K562 (cell line): ENCODE measurements around the gene TUT1. TPM values are rescaled to one million over a fixed set of nuclear protein-coding genes. Genes with fewer than 3 reads are reported as not detected.
A peak's percentile ranks its signal among the peaks of the same experiment; 100 is the strongest.

Experiments used
- ARID1B ChIP-seq: fragments of 450-650 bp; IDR thresholded peaks from 2 replicates; pipeline ENCODE4 v1.6.1; 2016; ENCODE audit warnings: antibody characterized with exemption, mild to moderate bottlenecking, inconsistent platforms
- CBX3 ChIP-seq, 2 experiments: IDR thresholded peaks; 1 replicate in 1 of 2; 2 replicates in 1 of 2; pipeline ENCODE4 v1.6.1; 2012; ENCODE audit warnings: inconsistent platforms in 2 of 2, low read length in 2 of 2, borderline replicate concordance in 1 of 2, control low read depth in 1 of 2
- CCNT2 ChIP-seq: IDR thresholded peaks from 2 replicates; pipeline ENCODE4 v1.6.1; 2011; ENCODE audit warnings: borderline replicate concordance, low read depth, mild to moderate bottlenecking, moderate library complexity, mixed read lengths, low read length; ENCODE audit not compliant: insufficient read length; ENCODE audit errors: extremely low read depth
- JUND ChIP-seq, 2 experiments: IDR thresholded peaks; 2 replicates in 1 of 2; 3 replicates in 1 of 2; pipeline ENCODE4 v1.6.1; 2011; ENCODE audit warnings: borderline replicate concordance in 2 of 2, low read depth in 2 of 2, low read length in 2 of 2, improper control_type of control experiment in 1 of 2, missing biosample characterization in 1 of 2, missing genetic modification characterization in 1 of 2, missing genetic modification reagents in 1 of 2
- KLF1 ChIP-seq: fragments of 450-650 bp; IDR thresholded peaks from 2 replicates; pipeline ENCODE4 v1.6.1; 2016; ENCODE audit warnings: missing genetic modification characterization, missing compliant biosample characterization
- LCOR ChIP-seq: sonication (generic); formaldehyde crosslinking; IDR thresholded peaks from 2 replicates; pipeline ENCODE4 v1.8.0; 2022; ENCODE audit warnings: mild to moderate bottlenecking, missing genetic modification reagents
- NCOA2 ChIP-seq, 2 experiments: fragments of 450-650 bp; IDR thresholded peaks; 2 replicates each; pipeline ENCODE4 v1.6.1; 2018; ENCODE audit warnings: mild to moderate bottlenecking in 2 of 2, moderate library complexity in 1 of 2; ENCODE audit not compliant: partially characterized antibody in 2 of 2
- NR4A1 ChIP-seq, 2 experiments: fragments of 250-450 bp in 1 of 2; fragments of 450-650 bp in 1 of 2; sonication (Bioruptor Pico) in 1 of 2; IDR thresholded peaks; 2 replicates each; pipeline versions ENCODE4 v1.4.0 to v1.6.1; 2016 to 2020; ENCODE audit warnings: mild to moderate bottlenecking in 2 of 2, missing compliant biosample characterization in 1 of 2, missing genetic modification characterization in 1 of 2, moderate library complexity in 1 of 2
- PHB ChIP-seq: fragments of 250-450 bp; sonication (Bioruptor Pico); IDR thresholded peaks from 2 replicates; pipeline ENCODE4 v1.5.0; 2021
- SAP30 ChIP-seq: fragments of 200-600 bp; sonication (generic); IDR thresholded peaks from 2 replicates; pipeline ENCODE4 v1.6.1; 2012; ENCODE audit warnings: borderline replicate concordance, low read depth, mild to moderate bottlenecking, moderate library complexity, low read length, control low read depth, inconsistent platforms; ENCODE audit not compliant: insufficient read depth, poor library complexity, severe bottlenecking
- TRIM28 ChIP-seq: fragments of 450-650 bp; IDR thresholded peaks from 2 replicates; pipeline ENCODE4 v1.6.1; 2017
- ZNF282 ChIP-seq: sonication (generic); formaldehyde crosslinking; IDR thresholded peaks from 2 replicates; pipeline ENCODE4 v1.8.1; 2023; ENCODE audit warnings: missing genetic modification reagents
- ZNF316 ChIP-seq: fragments of 450-650 bp; IDR thresholded peaks from 2 replicates; pipeline ENCODE4 v1.6.1; 2016
- ZNF431 ChIP-seq: sonication (generic); formaldehyde crosslinking; IDR thresholded peaks from 2 replicates; pipeline ENCODE4 v1.8.0; 2022; ENCODE audit warnings: mild to moderate bottlenecking, missing genetic modification reagents
- ZNF589 ChIP-seq: fragments of 200-800 bp; sonication (Bioruptor generic); IDR thresholded peaks from 2 replicates; pipeline ENCODE4 v1.6.1; 2016; ENCODE audit warnings: low read depth, missing genetic modification characterization, missing compliant biosample characterization
- polyA plus RNA-seq, 8 experiments: library from polyadenylated mRNA; depleted of rRNA in 4 of 8; stranded (reverse) in 5 of 8; unstranded in 3 of 8; fragments of >200 nt; fragmentation: Nextera tagmentation in 2 of 8; fragmentation: Illumina TruSeq in 1 of 8; extraction: Ambion mirVana in 2 of 8; extraction: Trizol in 1 of 8; gene quantifications; 2 replicates each; pipeline versions ENCODE4 v1.2.1 to v1.2.3, GENCODE V29; 2011 to 2014; ENCODE audit warnings: inconsistent platforms in 1 of 8, missing spikeins in 1 of 8
- total RNA-seq, 7 experiments: library from RNA; depleted of rRNA in 6 of 7; stranded (reverse); fragments of >200 nt in 6 of 7; fragmentation: Illumina TruSeq in 2 of 7; extraction: Trizol in 2 of 7; gene quantifications; 2 replicates each; pipeline versions ENCODE4 v1.2.1 to v1.2.3, GENCODE V29; 2011 to 2021; ENCODE audit warnings: low replicate concordance in 1 of 7
- TF ChIP-seq, protein P1 (sequence below): fragments of 250-450 bp; sonication (Bioruptor Pico); IDR thresholded peaks from 2 replicates; pipeline ENCODE4 v1.8.0; 2022; ENCODE audit warnings: moderate library complexity, mild to moderate bottlenecking, inconsistent platforms
- TF ChIP-seq, protein P2 (sequence below): fragments of 250-450 bp; sonication (Bioruptor Pico); IDR thresholded peaks from 2 replicates; pipeline ENCODE4 v1.8.0; 2022; ENCODE audit warnings: inconsistent platforms
- TF ChIP-seq, protein P3 (sequence below): sonication (generic); formaldehyde crosslinking; IDR thresholded peaks from 2 replicates; pipeline ENCODE4 v1.8.0; 2022; ENCODE audit warnings: missing genetic modification reagents, mild to moderate bottlenecking, moderate library complexity, borderline replicate concordance
- TF ChIP-seq, protein P4 (sequence below): fragments of 150-350 bp; IDR thresholded peaks from 2 replicates; pipeline ENCODE4 v1.6.1; 2014; ENCODE audit warnings: low read depth, mild to moderate bottlenecking, low read length, borderline replicate concordance

Gene TUT1
- total and polyA plus RNA-seq, 9 of the 15 experiments (the other 6 are each of a cell fraction or from before 2014, with no cell fraction given) = 0.66 to 44.3 (median 15.7) TPM

DNA sequence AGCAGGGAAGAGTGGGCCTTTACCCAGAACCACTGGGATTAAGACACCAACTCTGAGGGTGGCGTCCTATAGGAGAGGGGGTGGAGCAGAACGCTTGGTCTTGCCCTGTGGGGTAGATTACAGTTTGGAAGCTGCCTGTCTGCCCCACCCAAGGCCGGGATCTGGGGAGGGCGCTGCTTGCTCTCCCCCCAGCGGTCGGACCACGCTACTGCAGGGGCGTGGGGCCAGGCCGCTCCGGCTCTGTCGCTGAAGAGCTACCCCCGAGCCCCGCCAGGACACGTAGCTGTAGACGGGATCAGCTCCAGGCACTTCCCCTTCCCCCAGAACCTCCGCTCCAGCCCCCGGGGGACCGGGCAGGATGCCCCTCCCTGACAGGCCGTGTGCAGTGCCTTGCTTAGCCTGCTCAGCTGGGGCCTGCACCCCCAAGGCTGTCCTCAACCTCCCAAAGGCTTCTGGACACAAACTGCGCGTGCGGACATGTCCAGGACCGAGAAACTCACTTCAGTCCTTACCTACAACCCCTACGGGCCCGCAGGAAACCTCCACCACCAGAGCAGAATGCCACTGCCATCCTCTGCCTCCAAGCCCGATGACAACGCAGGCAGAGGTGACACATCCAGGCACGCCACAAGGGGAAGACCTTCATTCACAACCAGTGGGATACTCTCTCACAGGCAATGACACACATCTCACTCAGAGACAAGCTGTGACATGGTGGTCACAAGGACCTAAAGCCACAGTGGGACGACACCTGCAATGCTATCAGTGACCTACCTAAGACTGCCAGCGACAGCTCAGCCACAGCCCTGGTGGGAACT, 48.4 kb downstream of the TUT1 start (continued):
- TF ChIP-seq ZNF431 (CRISPR knock-in tag) (peak; percentile 29; the same call in 1 of the 2 replicates), LCOR (CRISPR knock-in tag) (peak; percentile 61; the same call in 1 of the 2 replicates), KLF1 (tag) (peak; percentile 85), NCOA2 (IDR thresholded peaks at IDR 0.05; ENCODE audit: partially characterized antibody in 2 of 2) (no peak), ZNF282 (CRISPR knock-in tag) (no peak), TRIM28 (peak; percentile 28; the same call in 1 of the 2 replicates), SAP30 (no peak), NR4A1 (CRISPR knock-in tag; IDR thresholded peaks at IDR 0.05) (no peak), NR4A1 (tag; IDR thresholded peaks at IDR 0.05) (no peak), CBX3 (IDR thresholded peaks at IDR 0.05; ENCODE audit: borderline replicate concordance in 1 of 2, low read length in 2 of 2) (peak in 1 of 2 experiments; percentile 61; a peak in 1 of 3 replicates), ZNF589 (no peak), ZNF316 (no peak), PHB (CRISPR knock-in tag) (no peak), ARID1B (peak; percentile 48; the same call in 1 of the 2 replicates), CCNT2 (peak; percentile 64), JUND (IDR thresholded peaks at IDR 0.05; ENCODE audit: borderline replicate concordance, low read depth, low read length) (peak; percentile 46; the same call in 1 of the 2 replicates), JUND (tag; IDR thresholded peaks at IDR 0.05; ENCODE audit: borderline replicate concordance, low read depth, low read length) (peak; percentile 39; the same call in 1 of the 3 replicates)
- TF ChIP-seq, protein P1, sequence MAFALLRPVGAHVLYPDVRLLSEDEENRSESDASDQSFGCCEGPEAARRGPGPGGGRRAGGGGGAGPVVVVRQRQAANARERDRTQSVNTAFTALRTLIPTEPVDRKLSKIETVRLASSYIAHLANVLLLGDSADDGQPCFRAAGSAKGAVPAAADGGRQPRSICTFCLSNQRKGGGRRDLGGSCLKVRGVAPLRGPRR = 0 out of 2 replicates have a peak, but pooled peaks have one; percentile 33
- TF ChIP-seq, protein P2, sequence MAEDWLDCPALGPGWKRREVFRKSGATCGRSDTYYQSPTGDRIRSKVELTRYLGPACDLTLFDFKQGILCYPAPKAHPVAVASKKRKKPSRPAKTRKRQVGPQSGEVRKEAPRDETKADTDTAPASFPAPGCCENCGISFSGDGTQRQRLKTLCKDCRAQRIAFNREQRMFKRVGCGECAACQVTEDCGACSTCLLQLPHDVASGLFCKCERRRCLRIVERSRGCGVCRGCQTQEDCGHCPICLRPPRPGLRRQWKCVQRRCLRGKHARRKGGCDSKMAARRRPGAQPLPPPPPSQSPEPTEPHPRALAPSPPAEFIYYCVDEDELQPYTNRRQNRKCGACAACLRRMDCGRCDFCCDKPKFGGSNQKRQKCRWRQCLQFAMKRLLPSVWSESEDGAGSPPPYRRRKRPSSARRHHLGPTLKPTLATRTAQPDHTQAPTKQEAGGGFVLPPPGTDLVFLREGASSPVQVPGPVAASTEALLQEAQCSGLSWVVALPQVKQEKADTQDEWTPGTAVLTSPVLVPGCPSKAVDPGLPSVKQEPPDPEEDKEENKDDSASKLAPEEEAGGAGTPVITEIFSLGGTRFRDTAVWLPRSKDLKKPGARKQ (CRISPR knock-in tag) = no peak
- TF ChIP-seq, protein P3, sequence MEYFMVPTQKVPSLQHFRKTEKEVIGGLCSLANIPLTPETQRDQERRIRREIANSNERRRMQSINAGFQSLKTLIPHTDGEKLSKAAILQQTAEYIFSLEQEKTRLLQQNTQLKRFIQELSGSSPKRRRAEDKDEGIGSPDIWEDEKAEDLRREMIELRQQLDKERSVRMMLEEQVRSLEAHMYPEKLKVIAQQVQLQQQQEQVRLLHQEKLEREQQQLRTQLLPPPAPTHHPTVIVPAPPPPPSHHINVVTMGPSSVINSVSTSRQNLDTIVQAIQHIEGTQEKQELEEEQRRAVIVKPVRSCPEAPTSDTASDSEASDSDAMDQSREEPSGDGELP (CRISPR knock-in tag) = peak; percentile 74; the same call in 1 of the 2 replicates
- TF ChIP-seq, protein P4, sequence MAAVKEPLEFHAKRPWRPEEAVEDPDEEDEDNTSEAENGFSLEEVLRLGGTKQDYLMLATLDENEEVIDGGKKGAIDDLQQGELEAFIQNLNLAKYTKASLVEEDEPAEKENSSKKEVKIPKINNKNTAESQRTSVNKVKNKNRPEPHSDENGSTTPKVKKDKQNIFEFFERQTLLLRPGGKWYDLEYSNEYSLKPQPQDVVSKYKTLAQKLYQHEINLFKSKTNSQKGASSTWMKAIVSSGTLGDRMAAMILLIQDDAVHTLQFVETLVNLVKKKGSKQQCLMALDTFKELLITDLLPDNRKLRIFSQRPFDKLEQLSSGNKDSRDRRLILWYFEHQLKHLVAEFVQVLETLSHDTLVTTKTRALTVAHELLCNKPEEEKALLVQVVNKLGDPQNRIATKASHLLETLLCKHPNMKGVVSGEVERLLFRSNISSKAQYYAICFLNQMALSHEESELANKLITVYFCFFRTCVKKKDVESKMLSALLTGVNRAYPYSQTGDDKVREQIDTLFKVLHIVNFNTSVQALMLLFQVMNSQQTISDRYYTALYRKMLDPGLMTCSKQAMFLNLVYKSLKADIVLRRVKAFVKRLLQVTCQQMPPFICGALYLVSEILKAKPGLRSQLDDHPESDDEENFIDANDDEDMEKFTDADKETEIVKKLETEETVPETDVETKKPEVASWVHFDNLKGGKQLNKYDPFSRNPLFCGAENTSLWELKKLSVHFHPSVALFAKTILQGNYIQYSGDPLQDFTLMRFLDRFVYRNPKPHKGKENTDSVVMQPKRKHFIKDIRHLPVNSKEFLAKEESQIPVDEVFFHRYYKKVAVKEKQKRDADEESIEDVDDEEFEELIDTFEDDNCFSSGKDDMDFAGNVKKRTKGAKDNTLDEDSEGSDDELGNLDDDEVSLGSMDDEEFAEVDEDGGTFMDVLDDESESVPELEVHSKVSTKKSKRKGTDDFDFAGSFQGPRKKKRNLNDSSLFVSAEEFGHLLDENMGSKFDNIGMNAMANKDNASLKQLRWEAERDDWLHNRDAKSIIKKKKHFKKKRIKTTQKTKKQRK = no peak
